ENCODE data around the gene OVOL1.

The OVOL1 gene

DNA sequence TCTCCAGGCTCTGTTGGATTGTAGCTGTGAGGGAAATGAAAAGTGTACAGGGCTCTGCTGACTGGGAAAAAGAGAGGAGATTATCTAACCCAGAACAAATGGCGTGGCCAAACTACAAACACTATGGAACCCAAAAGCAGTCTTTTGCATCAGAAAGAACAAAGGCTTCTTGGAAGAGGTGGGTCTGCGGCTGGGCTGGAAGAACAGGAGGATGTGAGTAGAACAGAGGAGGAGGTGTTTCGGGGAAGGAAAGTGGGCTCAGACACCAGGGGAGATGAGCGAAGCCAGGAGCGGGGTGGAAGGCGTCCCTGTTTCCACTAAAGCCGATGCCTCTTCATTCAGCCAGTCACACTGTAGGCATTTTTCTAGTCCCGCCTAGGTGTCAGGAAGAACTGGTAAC lies 12.0 kb downstream of the OVOL1 start (continued):
- TF ChIP-seq ZC3H10 (CRISPR knock-in tag; IDR thresholded peaks at IDR 0.05) (no peak), POU6F1 (CRISPR knock-in tag; IDR thresholded peaks at IDR 0.05; ENCODE audit: borderline replicate concordance, low read depth) (no peak)
- TF ChIP-seq, protein P1, sequence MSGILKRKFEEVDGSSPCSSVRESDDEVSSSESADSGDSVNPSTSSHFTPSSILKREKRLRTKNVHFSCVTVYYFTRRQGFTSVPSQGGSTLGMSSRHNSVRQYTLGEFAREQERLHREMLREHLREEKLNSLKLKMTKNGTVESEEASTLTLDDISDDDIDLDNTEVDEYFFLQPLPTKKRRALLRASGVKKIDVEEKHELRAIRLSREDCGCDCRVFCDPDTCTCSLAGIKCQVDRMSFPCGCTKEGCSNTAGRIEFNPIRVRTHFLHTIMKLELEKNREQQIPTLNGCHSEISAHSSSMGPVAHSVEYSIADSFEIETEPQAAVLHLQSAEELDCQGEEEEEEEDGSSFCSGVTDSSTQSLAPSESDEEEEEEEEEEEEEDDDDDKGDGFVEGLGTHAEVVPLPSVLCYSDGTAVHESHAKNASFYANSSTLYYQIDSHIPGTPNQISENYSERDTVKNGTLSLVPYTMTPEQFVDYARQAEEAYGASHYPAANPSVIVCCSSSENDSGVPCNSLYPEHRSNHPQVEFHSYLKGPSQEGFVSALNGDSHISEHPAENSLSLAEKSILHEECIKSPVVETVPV (CRISPR knock-in tag; IDR thresholded peaks at IDR 0.05) = no peak

DNA sequence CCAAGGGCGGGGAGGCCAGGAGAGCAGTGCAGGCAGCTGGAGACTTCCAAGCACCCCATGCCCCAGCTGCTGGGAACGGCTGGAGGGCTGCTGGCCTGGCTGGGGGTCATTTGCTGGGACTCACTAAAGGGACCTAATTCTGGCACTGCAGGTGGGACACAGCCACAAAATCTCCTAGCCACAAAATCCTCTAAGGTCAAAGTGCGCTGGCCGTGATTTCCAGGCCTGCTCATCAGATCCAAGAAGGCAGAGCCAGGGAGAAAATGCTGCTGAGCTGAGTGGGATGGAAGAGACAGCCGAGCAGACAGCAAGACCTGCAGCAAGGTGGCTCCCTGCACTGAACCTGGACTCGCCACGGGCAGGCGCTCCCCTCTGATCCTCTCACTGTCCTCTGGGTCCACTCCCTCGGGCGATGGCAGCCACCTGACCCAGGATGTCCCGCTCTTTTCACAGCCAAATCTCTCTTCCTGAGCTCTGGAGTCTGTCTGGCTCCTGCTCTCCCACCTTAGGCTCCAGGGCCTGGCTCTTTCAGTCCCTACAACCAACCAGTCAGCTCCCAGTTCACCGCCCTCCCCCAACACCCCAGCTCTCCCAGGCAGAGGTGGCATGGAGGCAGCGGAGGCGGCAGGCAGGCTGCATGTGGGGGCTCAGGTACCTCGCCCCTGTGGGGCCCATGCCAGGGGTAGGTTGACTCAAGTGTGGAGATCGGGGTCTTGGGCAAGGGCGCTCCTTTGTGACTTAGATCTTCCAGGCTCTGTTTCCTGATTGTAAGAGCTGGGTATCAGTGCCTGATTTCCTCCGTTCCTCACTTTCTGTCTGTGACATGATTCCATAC lies 14.5 kb downstream of the OVOL1 start:
- no peak for TF ChIP-seq OSR1 (CRISPR knock-in tag; IDR thresholded peaks at IDR 0.05)
- TF ChIP-seq ESRRG (CRISPR knock-in tag; IDR thresholded peaks at IDR 0.05) = no peak
- no peak for TF ChIP-seq ISL1 (CRISPR knock-in tag; IDR thresholded peaks at IDR 0.05)
- TF ChIP-seq, protein P1 (CRISPR knock-in tag; IDR thresholded peaks at IDR 0.05) = no peak
- no peak for TF ChIP-seq ZFP30 (CRISPR knock-in tag; IDR thresholded peaks at IDR 0.05)
- TF ChIP-seq CREB5 (CRISPR knock-in tag; IDR thresholded peaks at IDR 0.05; ENCODE audit: low read depth) = no peak
- TF ChIP-seq POU6F1 (CRISPR knock-in tag; IDR thresholded peaks at IDR 0.05; ENCODE audit: borderline replicate concordance, low read depth) = no peak
- no peak for TF ChIP-seq ZFP3 (CRISPR knock-in tag; IDR thresholded peaks at IDR 0.05)
- TF ChIP-seq, protein P2, sequence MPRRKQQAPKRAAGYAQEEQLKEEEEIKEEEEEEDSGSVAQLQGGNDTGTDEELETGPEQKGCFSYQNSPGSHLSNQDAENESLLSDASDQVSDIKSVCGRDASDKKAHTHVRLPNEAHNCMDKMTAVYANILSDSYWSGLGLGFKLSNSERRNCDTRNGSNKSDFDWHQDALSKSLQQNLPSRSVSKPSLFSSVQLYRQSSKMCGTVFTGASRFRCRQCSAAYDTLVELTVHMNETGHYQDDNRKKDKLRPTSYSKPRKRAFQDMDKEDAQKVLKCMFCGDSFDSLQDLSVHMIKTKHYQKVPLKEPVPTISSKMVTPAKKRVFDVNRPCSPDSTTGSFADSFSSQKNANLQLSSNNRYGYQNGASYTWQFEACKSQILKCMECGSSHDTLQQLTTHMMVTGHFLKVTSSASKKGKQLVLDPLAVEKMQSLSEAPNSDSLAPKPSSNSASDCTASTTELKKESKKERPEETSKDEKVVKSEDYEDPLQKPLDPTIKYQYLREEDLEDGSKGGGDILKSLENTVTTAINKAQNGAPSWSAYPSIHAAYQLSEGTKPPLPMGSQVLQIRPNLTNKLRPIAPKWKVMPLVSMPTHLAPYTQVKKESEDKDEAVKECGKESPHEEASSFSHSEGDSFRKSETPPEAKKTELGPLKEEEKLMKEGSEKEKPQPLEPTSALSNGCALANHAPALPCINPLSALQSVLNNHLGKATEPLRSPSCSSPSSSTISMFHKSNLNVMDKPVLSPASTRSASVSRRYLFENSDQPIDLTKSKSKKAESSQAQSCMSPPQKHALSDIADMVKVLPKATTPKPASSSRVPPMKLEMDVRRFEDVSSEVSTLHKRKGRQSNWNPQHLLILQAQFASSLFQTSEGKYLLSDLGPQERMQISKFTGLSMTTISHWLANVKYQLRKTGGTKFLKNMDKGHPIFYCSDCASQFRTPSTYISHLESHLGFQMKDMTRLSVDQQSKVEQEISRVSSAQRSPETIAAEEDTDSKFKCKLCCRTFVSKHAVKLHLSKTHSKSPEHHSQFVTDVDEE (CRISPR knock-in tag; IDR thresholded peaks at IDR 0.05) = no peak
- ATAC-seq = no peak

- ATAC-seq = no peak
- TF ChIP-seq, protein P1 (CRISPR knock-in tag; IDR thresholded peaks at IDR 0.05) = no peak
- TF ChIP-seq ZNF70 (CRISPR knock-in tag; IDR thresholded peaks at IDR 0.05) (no peak), CSDC2 (CRISPR knock-in tag; IDR thresholded peaks at IDR 0.05) (no peak), ZC3H10 (CRISPR knock-in tag; IDR thresholded peaks at IDR 0.05) (no peak), ESRRG (CRISPR knock-in tag; IDR thresholded peaks at IDR 0.05) (no peak), TCF4 (CRISPR knock-in tag; IDR thresholded peaks at IDR 0.05; ENCODE audit: borderline replicate concordance) (no peak), ARNTL (CRISPR knock-in tag; IDR thresholded peaks at IDR 0.05; ENCODE audit: borderline replicate concordance, low read depth) (no peak), TOX (CRISPR knock-in tag; IDR thresholded peaks at IDR 0.05; ENCODE audit: borderline replicate concordance) (no peak), GLIS3 (CRISPR knock-in tag; IDR thresholded peaks at IDR 0.05) (no peak), ISL1 (CRISPR knock-in tag; IDR thresholded peaks at IDR 0.05) (no peak), SNAI2 (CRISPR knock-in tag; IDR thresholded peaks at IDR 0.05) (no peak), PPARA (CRISPR knock-in tag; IDR thresholded peaks at IDR 0.05; ENCODE audit: borderline replicate concordance) (no peak), ZFP3 (CRISPR knock-in tag; IDR thresholded peaks at IDR 0.05) (no peak), ZNF8 (CRISPR knock-in tag; IDR thresholded peaks at IDR 0.05) (no peak)
- TF ChIP-seq, protein P3, sequence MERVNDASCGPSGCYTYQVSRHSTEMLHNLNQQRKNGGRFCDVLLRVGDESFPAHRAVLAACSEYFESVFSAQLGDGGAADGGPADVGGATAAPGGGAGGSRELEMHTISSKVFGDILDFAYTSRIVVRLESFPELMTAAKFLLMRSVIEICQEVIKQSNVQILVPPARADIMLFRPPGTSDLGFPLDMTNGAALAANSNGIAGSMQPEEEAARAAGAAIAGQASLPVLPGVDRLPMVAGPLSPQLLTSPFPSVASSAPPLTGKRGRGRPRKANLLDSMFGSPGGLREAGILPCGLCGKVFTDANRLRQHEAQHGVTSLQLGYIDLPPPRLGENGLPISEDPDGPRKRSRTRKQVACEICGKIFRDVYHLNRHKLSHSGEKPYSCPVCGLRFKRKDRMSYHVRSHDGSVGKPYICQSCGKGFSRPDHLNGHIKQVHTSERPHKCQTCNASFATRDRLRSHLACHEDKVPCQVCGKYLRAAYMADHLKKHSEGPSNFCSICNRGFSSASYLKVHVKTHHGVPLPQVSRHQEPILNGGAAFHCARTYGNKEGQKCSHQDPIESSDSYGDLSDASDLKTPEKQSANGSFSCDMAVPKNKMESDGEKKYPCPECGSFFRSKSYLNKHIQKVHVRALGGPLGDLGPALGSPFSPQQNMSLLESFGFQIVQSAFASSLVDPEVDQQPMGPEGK (CRISPR knock-in tag; IDR thresholded peaks at IDR 0.05; ENCODE audit: borderline replicate concordance) = no peak
These were observed 16.0 kb downstream of the OVOL1 start for GRCh38 chr11:65802841-65803240.
